Liver (tissue), 3 donors: ENCODE data around the gene LRIT1.

ENCODE experiments used
- CTCF ChIP-seq: fragments of 150-350 bp; IDR thresholded peaks from 2 replicates; pipeline ENCODE4 v1.5.1; 2017; ENCODE audit warnings: improper control_type of control experiment, low read depth, low read length; ENCODE audit not compliant: missing input control
- FOXA2 ChIP-seq: IDR thresholded peaks from 2 replicates; pipeline ENCODE4 v1.6.1; 2016; ENCODE audit warnings: antibody characterized with exemption
- MAX ChIP-seq: IDR thresholded peaks from 2 replicates; pipeline ENCODE4 v1.6.1; 2016; ENCODE audit warnings: antibody characterized with exemption
- RAD21 ChIP-seq, 2 donors: IDR thresholded peaks; 2 replicates each; pipeline ENCODE4 v1.6.1; 2016; ENCODE audit warnings: antibody characterized with exemption in 2 of 2, mild to moderate bottlenecking in 2 of 2
- TAF1 ChIP-seq: conservative IDR thresholded peaks from 2 replicates; pipeline ENCODE4 v1.6.1; 2016; ENCODE audit warnings: antibody characterized with exemption, mild to moderate bottlenecking
- YY1 ChIP-seq: IDR thresholded peaks from 2 replicates; pipeline ENCODE4 v1.6.1; 2016; ENCODE audit warnings: antibody characterized with exemption, mild to moderate bottlenecking
- donor health status: healthy.
- donor health status: healthy.

- no peak for TF ChIP-seq RAD21 (IDR thresholded peaks at IDR 0.05)
- no peak for TF ChIP-seq YY1
- TF ChIP-seq CTCF: no peak
- TF ChIP-seq TAF1: no peak
- no peak for TF ChIP-seq MAX
- no peak for TF ChIP-seq FOXA2
These were observed 59.7 kb downstream of the LRIT1 start for GRCh38 chr10:84181631-84182030.
